DMS114 treated with DMSO at 0.1 percent for 48 hours (cell line): ENCODE measurements around the gene CHST3.
"Not testable (repeated sequence)": the region's sequence is repeated elsewhere in the genome, so short reads cannot be mapped to it uniquely, and the experiment has no call there.

Experiments
- DNase-seq: peaks from one replicate; lab custom pipeline; 2025; ENCODE audit not compliant: unreplicated experiment; lab: John Stamatoyannopoulos, UW

CHST3 gene

GRCh38 chr10:71948496-71949067 lies 15.6 kb upstream of the CHST3 start:
- DNase-seq: no peak

GRCh38 chr10:71950683-71951082 lies 13.5 kb upstream of the CHST3 start:
- DNase-seq: no peak

- DNase-seq: no peak
Observed at GRCh38 chr10:71952745-71953144, 11.4 kb upstream of the CHST3 start.

- no peak for DNase-seq
Observed at GRCh38 chr10:71957546-71958275, 6.5 kb upstream of the CHST3 start.

GRCh38 chr10:71959526-71959925 lies 4.7 kb upstream of the CHST3 start:
- DNase-seq: no peak

GRCh38 chr10:71961831-71962230 lies 2.4 kb upstream of the CHST3 start:
- DNase-seq: no peak

- DNase-seq: no peak
Observed at GRCh38 chr10:71962901-71963300, 1.3 kb upstream of the CHST3 start.

GRCh38 chr10:71963351-71964097 lies 671 bp upstream of the CHST3 start:
- DNase-seq: peak; percentile 22

GRCh38 chr10:71964743-71965515 lies 734 bp downstream of the CHST3 start:
- no peak for DNase-seq

GRCh38 chr10:71965623-71966022 lies 1.4 kb downstream of the CHST3 start:
- DNase-seq: no peak

GRCh38 chr10:71966046-71967004 lies 2.1 kb downstream of the CHST3 start:
- no peak for DNase-seq

- not testable (repeated sequence) for DNase-seq
Observed at GRCh38 chr10:71967958-71968357, 3.8 kb downstream of the CHST3 start.

- no peak for DNase-seq
Observed at GRCh38 chr10:71968553-71969474, 4.6 kb downstream of the CHST3 start.

- no peak for DNase-seq
Observed at GRCh38 chr10:71969929-71970328, 5.7 kb downstream of the CHST3 start.

- DNase-seq: peak; percentile 12
Observed at GRCh38 chr10:71970331-71970730, 6.1 kb downstream of the CHST3 start.

GRCh38 chr10:71970869-71971268 lies 6.7 kb downstream of the CHST3 start:
- DNase-seq: no peak

- no peak for DNase-seq
Observed at GRCh38 chr10:71971311-71971731, 7.1 kb downstream of the CHST3 start.

- DNase-seq: no peak
Observed at GRCh38 chr10:71971769-71972555, 7.8 kb downstream of the CHST3 start.
